DOHH2 (cell line): ENCODE measurements around the gene RAD51B.

Experiments used
- EZH2phosphoT487 ChIP-seq: fragments of 200-600 bp; sonication (generic); IDR thresholded peaks from 2 replicates; pipeline ENCODE4 v1.6.1; 2017; ENCODE audit warnings: borderline replicate concordance, mild to moderate bottlenecking, antibody characterized with exemption, low read length, moderate library complexity, mixed read lengths
- TF ChIP-seq, protein P1 (sequence below): fragments of 200-600 bp; sonication (generic); IDR thresholded peaks from one replicate; pipeline ENCODE4 v1.5.1; 2014; ENCODE audit warnings: antibody characterized with exemption, mild to moderate bottlenecking, low read depth, low read length; ENCODE audit not compliant: poor library complexity, severe bottlenecking

DNA sequence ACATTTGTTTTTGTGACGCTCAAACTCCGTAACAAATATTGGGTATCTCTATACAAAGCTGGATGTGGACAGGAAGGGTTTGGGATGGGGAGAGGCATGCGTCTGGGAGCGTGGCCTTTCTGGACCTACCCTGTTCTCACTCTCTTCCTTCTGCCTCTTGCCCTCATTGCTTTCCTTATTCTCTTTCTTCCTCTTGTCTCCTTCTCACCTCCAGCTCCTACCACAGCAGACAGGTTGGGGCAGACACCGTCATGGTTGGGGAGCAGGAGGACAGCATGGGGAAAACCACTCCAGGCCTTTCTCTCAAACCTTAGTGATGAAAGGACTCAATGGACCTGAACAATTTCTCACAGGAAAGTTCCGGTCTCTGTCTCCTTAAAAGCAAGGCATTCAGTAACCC is 465.3 kb downstream of the RAD51B start:
- TF ChIP-seq, protein P1, sequence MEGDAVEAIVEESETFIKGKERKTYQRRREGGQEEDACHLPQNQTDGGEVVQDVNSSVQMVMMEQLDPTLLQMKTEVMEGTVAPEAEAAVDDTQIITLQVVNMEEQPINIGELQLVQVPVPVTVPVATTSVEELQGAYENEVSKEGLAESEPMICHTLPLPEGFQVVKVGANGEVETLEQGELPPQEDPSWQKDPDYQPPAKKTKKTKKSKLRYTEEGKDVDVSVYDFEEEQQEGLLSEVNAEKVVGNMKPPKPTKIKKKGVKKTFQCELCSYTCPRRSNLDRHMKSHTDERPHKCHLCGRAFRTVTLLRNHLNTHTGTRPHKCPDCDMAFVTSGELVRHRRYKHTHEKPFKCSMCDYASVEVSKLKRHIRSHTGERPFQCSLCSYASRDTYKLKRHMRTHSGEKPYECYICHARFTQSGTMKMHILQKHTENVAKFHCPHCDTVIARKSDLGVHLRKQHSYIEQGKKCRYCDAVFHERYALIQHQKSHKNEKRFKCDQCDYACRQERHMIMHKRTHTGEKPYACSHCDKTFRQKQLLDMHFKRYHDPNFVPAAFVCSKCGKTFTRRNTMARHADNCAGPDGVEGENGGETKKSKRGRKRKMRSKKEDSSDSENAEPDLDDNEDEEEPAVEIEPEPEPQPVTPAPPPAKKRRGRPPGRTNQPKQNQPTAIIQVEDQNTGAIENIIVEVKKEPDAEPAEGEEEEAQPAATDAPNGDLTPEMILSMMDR, result no peak
- no peak for TF ChIP-seq EZH2phosphoT487
